Testis (tissue), 3 donors: Measurements from ENCODE around the gene SCN4A. TPM values are rescaled to one million over a fixed set of nuclear protein-coding genes. Genes with fewer than 3 reads are reported as not detected.

ENCODE experiments used
- DNase-seq: peaks from one replicate; pipeline ENCODE4 v3.0.0-alpha.2; 2019
- H3K27ac ChIP-seq, 2 donors: fragments of 200-600 bp; sonication (generic); one replicate each; pipeline ENCODE4 v1.5.1; 2019
- H3K27me3 ChIP-seq: fragments of 200-600 bp; sonication (generic); one replicate; pipeline ENCODE4 v1.5.1; 2019
- H3K36me3 ChIP-seq: fragments of 200-600 bp; sonication (generic); one replicate; pipeline ENCODE4 v1.5.1; 2017; ENCODE audit warnings: low read depth; ENCODE audit errors: missing control alignments
- H3K4me1 ChIP-seq: fragments of 200-600 bp; sonication (generic); one replicate; pipeline ENCODE4 v1.5.1; 2019
- H3K4me3 ChIP-seq, 2 donors: fragments of 200-600 bp; sonication (generic); one replicate each; pipeline ENCODE4 v1.5.1; 2017 to 2019
- H3K9me3 ChIP-seq: fragments of 200-600 bp; sonication (generic); one replicate; pipeline ENCODE4 v1.5.1; 2017
- POLR2A ChIP-seq: fragments of 450-650 bp; IDR thresholded peaks from one replicate; pipeline ENCODE4 v1.6.1; 2017; ENCODE audit warnings: antibody characterized with exemption, mild to moderate bottlenecking, moderate library complexity
- WGBS, 2 donors: methylation state at CpG; one replicate each; pipeline ENCODE4 v1.1.5; 2018; 5-methylcytosine and 5-hydroxymethylcytosine counted together
- intact Hi-C: fragments of 100-400 bp; cut with DNase I; formaldehyde crosslinking; loops from one replicate; pipeline ENCODE4 v1.15.1; 2023; ENCODE audit warnings: low total_unique reads
- polyA plus RNA-seq: library from polyadenylated mRNA; stranded (reverse); fragments of 350-450 nt; fragmentation: Illumina TruSeq; extraction: RNeasy Lipid Tissue Mini Kit (QIAGEN cat#74804); gene quantifications from one replicate; pipeline ENCODE4 v1.2.3, GENCODE V29; 2014; ENCODE audit warnings: low read depth, low replicate concordance; ENCODE audit not compliant: insufficient read depth
- total RNA-seq, 2 donors: library from RNA; depleted of rRNA; stranded (reverse); fragments of >200 nt; gene quantifications; one replicate each; pipeline ENCODE4 v1.2.3, GENCODE V29; 2016
- TF ChIP-seq, protein P1 (sequence below), 3 experiments: fragments of 450-650 bp in 2 of 3; fragments of 200-600 bp in 1 of 3; sonication (generic) in 1 of 3; IDR thresholded peaks; one replicate each; pipeline ENCODE4 v1.5.1; 2016 to 2019; ENCODE audit warnings: antibody characterized with exemption in 3 of 3, mild to moderate bottlenecking in 2 of 3, moderate library complexity in 1 of 3

The SCN4A gene
- total and polyA plus RNA-seq, 3 donors from 2014 or later: 2.0 to 2.8 (median 2.3) TPM

DNA sequence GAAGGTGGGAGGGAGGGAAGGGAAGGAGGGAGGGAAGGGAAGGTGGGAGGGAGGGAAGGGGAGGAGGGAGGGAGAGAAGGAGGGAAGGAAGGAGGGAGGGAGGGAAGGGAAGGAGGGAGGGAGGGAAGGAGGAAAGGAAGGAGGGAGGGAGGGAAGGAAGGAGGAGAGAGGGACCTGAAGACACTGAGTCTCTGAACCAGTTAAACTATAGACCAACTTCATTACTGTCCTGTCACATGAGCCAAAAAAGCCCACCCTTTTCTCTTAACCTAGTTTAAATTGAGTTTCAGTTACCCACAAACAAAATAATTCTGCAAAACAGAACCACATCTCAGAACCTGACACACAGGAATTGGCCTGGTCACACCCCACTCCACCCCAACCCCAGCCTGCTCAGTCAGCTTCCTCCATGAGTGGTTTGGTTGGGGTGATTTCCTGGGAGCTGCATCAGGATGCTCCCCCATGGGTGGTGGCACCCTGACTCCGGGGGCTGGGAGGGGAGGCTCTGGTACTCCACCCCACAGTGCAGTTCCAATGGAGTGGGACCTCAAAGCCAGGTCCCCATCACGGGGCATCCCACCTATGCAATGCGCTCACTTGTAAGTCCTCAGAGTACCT lies 20.8 kb upstream of the SCN4A start:
- intact Hi-C loops: no loop called here
- Histone ChIP-seq H3K4me3 (no peak overlapping the region), H3K9me3 (no peaks in the 10 kb centered on the region), H3K27me3 (no peaks in the 10 kb centered on the region), H3K4me1 (peaks cover 14% of the 10 kb centered on the region), H3K36me3 (no peaks in the 10 kb centered on the region), H3K27ac (no peak overlapping the region)
- DNase-seq: no peak
- WGBS, 2 donors: 81 to 91% methylated on average over 2 to 3 of the region's 3 CpGs
- no peak for TF ChIP-seq POLR2A
- TF ChIP-seq, protein P1, sequence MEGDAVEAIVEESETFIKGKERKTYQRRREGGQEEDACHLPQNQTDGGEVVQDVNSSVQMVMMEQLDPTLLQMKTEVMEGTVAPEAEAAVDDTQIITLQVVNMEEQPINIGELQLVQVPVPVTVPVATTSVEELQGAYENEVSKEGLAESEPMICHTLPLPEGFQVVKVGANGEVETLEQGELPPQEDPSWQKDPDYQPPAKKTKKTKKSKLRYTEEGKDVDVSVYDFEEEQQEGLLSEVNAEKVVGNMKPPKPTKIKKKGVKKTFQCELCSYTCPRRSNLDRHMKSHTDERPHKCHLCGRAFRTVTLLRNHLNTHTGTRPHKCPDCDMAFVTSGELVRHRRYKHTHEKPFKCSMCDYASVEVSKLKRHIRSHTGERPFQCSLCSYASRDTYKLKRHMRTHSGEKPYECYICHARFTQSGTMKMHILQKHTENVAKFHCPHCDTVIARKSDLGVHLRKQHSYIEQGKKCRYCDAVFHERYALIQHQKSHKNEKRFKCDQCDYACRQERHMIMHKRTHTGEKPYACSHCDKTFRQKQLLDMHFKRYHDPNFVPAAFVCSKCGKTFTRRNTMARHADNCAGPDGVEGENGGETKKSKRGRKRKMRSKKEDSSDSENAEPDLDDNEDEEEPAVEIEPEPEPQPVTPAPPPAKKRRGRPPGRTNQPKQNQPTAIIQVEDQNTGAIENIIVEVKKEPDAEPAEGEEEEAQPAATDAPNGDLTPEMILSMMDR (IDR thresholded peaks at IDR 0.05): no peak

DNA sequence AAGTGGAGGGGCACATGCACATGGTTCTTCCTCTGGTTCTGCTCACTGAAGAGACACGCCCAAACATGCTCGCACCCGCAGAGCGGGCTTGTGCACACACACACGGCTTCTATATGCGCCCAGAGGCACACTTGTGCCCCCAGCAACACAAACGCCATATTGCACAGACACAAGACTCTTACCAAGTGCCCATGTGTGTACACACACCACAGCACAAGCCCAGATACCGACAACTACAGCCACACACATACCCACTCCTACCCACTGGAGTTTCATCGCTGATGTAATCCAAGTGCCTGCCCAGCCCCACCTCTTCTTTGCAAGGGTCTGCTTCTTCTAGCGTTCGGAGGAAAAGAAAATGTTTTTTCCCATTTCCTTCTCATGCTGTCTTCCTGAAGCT lies 18.9 kb upstream of the SCN4A start:
- H3K36me3 ChIP-seq: no peaks in the 10 kb centered on the region
- TF ChIP-seq, protein P1 (IDR thresholded peaks at IDR 0.05): no peak
- TF ChIP-seq POLR2A: no peak
- H3K4me1 ChIP-seq: peaks cover 13% of the 10 kb centered on the region
- 95% methylated on average over 11 of the region's 11 CpGs for WGBS, 2 donors
- DNase-seq: no peak
- intact Hi-C loops: no loop called here
- no peaks in the 10 kb centered on the region for H3K9me3 ChIP-seq
- no peak overlapping the region for H3K4me3 ChIP-seq
- H3K27me3 ChIP-seq: no peaks in the 10 kb centered on the region
- H3K27ac ChIP-seq: no peak overlapping the region

DNA sequence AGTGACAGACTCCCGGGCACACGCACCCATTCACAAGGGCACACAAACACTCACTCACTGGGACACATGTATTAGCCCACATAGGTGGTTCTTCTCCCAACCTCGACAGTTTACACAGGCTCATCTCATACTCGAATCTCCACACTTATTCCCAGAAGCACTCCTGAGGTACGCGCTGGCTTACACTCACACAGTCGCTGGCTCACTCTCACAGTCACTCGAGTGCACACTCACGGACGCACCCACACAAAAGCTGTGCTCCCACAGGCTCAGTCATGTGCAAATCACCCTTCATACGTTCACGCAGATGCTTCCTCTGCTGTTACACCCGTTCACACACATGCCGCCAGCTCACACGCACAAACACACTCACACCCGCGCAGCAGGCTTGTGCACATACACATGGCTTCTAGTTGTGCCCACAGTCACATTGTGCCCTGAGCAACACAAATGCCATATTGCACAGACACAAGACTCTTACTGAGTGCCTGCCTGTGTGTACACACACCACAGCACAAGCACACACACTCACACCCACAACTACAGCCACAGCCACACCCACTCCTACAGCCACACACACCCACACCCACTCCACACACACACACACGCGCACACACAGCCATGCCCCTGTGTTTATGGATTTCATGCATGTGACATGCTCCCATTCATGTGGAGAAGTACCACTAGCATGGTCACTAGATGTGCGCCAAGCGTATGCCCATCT lies 17.1 kb upstream of the SCN4A start:
- no peak for DNase-seq
- Histone ChIP-seq H3K9me3 (no peaks in the 10 kb centered on the region), H3K4me3 (no peak overlapping the region), H3K27me3 (no peaks in the 10 kb centered on the region), H3K4me1 (peaks cover 16% of the 10 kb centered on the region), H3K27ac (no peak overlapping the region), H3K36me3 (no peaks in the 10 kb centered on the region)
- 86 to 92% methylated on average over 18 to 21 of the region's 21 CpGs for WGBS, 2 donors
- TF ChIP-seq, protein P1 (IDR thresholded peaks at IDR 0.05): no peak
- TF ChIP-seq POLR2A: no peak
- intact Hi-C loops: no loop called here

DNA sequence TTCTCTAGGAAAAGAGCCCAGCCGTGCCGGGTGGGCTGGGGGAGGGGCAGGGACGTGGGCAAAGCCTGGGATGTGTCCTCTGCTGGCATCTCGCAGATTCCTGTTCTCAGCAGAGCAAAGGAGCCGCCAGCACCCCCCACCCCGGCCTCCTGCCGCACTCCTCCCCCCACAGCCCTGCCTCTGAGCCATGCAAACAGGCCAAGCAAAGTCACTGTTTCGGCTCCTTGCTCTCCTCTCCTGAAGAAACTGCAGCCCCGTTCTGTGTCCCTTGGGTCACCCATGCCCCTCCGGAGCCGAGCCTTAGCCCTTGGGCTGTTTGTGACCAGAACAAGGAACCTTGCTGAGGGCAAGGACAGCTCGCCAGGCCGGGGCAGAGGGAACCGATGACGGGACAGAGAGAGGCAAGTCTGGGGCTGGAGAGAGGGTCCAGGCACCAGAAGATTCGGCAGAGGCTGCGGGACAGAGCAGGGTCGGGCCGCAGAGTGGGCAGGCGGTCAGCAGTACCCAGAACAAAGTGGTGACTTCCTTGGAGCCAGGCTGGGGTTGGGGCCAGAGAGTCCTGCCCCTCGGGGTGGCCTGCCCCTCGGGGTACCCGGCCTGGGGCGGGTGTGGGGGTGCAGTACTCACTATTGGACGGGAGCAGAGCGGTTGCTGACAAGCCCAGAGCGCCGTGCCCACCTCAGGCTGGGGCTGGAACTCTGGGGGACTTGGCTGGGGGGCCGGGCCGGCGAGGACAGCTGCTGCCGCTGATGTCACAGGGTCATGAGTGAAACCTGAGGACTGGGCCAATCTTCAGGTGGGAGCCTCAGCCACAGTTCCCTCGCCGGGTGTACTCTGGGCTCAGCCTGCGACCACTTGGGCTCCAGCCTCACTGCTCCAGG lies 16.3 kb upstream of the SCN4A start:
- H3K4me1 ChIP-seq: peaks cover 24% of the 10 kb centered on the region
- no peak overlapping the region for H3K27ac ChIP-seq
- WGBS, 2 donors: 63 to 71% methylated on average over 27 to 32 of the region's 35 CpGs
- no peaks in the 10 kb centered on the region for H3K27me3 ChIP-seq
- H3K4me3 ChIP-seq: no peak overlapping the region
- no peak for DNase-seq
- H3K9me3 ChIP-seq: no peaks in the 10 kb centered on the region
- no peaks in the 10 kb centered on the region for H3K36me3 ChIP-seq
- intact Hi-C loops: no loop called here
- TF ChIP-seq, protein P1 (IDR thresholded peaks at IDR 0.05): no peak
- TF ChIP-seq POLR2A: no peak
